Upper lobe of left lung (tissue), 6 donors: Measurements from ENCODE around the gene GALNT10. TPM values are rescaled to one million over a fixed set of nuclear protein-coding genes. Genes with fewer than 3 reads are reported as not detected.

Experiments
- ATAC-seq, 2 donors: fragments of 200-7000 bp; cut with Tn5 transposase; one replicate each; pipeline ENCODE4 v1.9.1; 2022; ENCODE audit warnings: mild to moderate bottlenecking in 2 of 2, moderate library complexity in 2 of 2; ENCODE audit not compliant: low FRiP score in 2 of 2
- DNase-seq, 2 donors: peaks; one replicate each; pipeline ENCODE4 v3.0.0-alpha.2; 2019 to 2020
- H3K27ac ChIP-seq, 4 donors: fragments of 200-600 bp; sonication (generic); one replicate each; pipeline ENCODE4 v1.5.1; 2016 to 2019
- H3K27me3 ChIP-seq, 4 donors: fragments of 200-600 bp; sonication (generic); one replicate each; pipeline ENCODE4 v1.5.1; 2017 to 2019
- H3K36me3 ChIP-seq, 4 donors: fragments of 200-600 bp; sonication (generic); one replicate each; pipeline ENCODE4 v1.5.1; 2016 to 2019
- H3K4me1 ChIP-seq, 4 donors: fragments of 200-600 bp; sonication (generic); one replicate each; pipeline ENCODE4 v1.5.1; 2018 to 2019
- H3K4me3 ChIP-seq, 4 donors: fragments of 200-600 bp; sonication (generic); one replicate each; pipeline ENCODE4 v1.5.1; 2017 to 2019; ENCODE audit warnings: mild to moderate bottlenecking in 2 of 4, moderate library complexity in 1 of 4
- H3K9me3 ChIP-seq, 4 donors: fragments of 200-600 bp; sonication (generic); one replicate each; pipeline ENCODE4 v1.5.1; 2018 to 2019
- EP300 ChIP-seq, 4 donors: sonication (generic); formaldehyde crosslinking; IDR thresholded peaks; one replicate each; pipeline ENCODE4 v1.5.1; 2017; ENCODE audit warnings: antibody characterized with exemption in 4 of 4, control low read depth in 2 of 4
- POLR2A ChIP-seq, 4 donors: fragments of 450-650 bp; IDR thresholded peaks; one replicate each; pipeline ENCODE4 v1.5.1; 2016 to 2017; ENCODE audit warnings: antibody characterized with exemption in 4 of 4, mild to moderate bottlenecking in 2 of 4
- POLR2AphosphoS5 ChIP-seq, 2 donors: sonication (generic); formaldehyde crosslinking; IDR thresholded peaks; one replicate each; pipeline ENCODE4 v1.5.1; 2017; ENCODE audit warnings: antibody characterized with exemption in 2 of 2
- WGBS, 2 donors: methylation state at CpG; one replicate each; pipeline ENCODE4 v1.1.5; 2017 to 2018; 5-methylcytosine and 5-hydroxymethylcytosine counted together
- total RNA-seq, 6 donors: library from RNA; depleted of rRNA in 4 of 6; stranded (reverse); fragments of >200 nt in 4 of 6; gene quantifications; one replicate each; pipeline versions ENCODE4 v1.1.0 to v1.2.1, GENCODE V29; 2016 to 2021
- TF ChIP-seq, protein P1 (sequence below), 6 experiments: fragments of 450-650 bp in 4 of 6; fragments of 200-600 bp in 2 of 6; sonication (generic) in 2 of 6; IDR thresholded peaks; one replicate each; pipeline ENCODE4 v1.5.1; 2016 to 2019; ENCODE audit warnings: antibody characterized with exemption in 6 of 6
- donor health status: DM: no; HTN: no; CAD: no; lungs with moderate emphysema.
- donor health status: DM: no; HTN: yes; CAD: no; lungs with severe emphysema.

GALNT10 gene
- total RNA-seq, 6 donors from 2014 or later: 38.6 to 118 (median 66.4) TPM

DNA sequence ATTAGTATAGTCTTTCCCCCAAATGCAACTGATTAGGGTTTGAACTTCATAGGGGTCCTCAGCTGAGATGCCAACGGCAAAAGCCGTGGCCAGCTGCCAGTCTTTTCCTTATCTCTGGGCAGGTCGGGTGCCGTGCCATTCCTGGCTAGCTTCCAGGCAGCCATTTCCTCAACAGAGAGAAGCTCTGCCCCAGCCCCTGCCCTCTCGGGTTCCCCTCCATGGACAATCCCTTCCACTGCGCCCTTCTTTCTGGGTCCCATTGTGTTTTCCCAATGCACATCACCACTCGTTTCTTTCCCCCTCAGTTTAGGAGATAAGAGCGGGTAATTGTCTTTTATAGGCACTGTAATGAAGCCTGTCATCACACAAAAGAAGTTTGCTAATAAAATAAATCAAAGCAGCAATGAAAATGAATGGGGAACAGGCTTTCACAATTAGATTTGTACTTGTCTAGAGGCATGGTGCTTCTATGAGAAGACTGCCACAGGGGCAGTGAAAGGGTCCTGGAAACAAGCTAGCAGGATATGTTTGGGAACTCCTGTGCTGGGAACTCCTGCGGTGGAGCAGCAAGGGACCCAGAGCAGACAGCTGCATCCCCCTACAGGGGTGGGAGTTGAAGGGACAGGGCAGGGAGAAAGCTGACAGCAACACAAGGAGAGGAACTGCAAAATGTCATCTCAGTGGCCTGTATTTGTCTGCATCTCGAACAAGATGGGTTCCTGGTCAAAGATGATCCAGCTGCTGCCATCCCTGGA is 207.3 kb downstream of the GALNT10 start:
- Histone ChIP-seq H3K4me1 (peaks cover 0 to 8% (median 4%) of the 10 kb centered on the region in 4 donors), H3K27me3 (no peaks in the 10 kb centered on the region), H3K36me3 (peaks cover 0 to 10% (median 6%) of the 10 kb centered on the region in 4 donors), H3K4me3 (no peak overlapping the region), H3K9me3 (no peaks in the 10 kb centered on the region), H3K27ac (no peak overlapping the region)
- TF ChIP-seq, protein P1, sequence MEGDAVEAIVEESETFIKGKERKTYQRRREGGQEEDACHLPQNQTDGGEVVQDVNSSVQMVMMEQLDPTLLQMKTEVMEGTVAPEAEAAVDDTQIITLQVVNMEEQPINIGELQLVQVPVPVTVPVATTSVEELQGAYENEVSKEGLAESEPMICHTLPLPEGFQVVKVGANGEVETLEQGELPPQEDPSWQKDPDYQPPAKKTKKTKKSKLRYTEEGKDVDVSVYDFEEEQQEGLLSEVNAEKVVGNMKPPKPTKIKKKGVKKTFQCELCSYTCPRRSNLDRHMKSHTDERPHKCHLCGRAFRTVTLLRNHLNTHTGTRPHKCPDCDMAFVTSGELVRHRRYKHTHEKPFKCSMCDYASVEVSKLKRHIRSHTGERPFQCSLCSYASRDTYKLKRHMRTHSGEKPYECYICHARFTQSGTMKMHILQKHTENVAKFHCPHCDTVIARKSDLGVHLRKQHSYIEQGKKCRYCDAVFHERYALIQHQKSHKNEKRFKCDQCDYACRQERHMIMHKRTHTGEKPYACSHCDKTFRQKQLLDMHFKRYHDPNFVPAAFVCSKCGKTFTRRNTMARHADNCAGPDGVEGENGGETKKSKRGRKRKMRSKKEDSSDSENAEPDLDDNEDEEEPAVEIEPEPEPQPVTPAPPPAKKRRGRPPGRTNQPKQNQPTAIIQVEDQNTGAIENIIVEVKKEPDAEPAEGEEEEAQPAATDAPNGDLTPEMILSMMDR (IDR thresholded peaks at IDR 0.05): no peak
- TF ChIP-seq POLR2AphosphoS5 (IDR thresholded peaks at IDR 0.05) (no peak), POLR2A (IDR thresholded peaks at IDR 0.05) (no peak), EP300 (IDR thresholded peaks at IDR 0.05) (no peak)
- peak in 1 of 2 donors; percentile 37 for DNase-seq
- WGBS, 2 donors: 38 to 44% methylated on average over 10 of the region's 10 CpGs
- no peak for ATAC-seq

DNA sequence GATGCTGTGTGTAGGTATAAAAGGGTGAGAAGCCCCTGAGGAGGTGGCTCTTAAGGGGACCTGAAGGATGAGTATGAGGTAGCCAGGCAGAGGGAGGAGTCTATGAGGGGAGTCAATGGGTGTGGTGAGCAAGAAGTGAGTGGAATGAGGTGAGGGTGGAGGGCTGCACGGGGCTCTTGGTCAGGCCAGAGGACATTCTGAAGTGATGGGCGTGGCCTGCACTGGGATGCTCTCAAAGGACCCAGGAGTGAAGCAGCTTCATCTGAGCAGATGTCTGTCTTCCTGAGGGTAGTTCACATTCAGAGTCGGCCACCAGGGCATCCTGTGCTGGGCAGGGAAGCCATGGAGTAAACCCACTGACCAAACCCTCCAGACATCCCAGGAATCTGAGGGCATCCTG is 210.1 kb downstream of the GALNT10 start:
- no peak for ATAC-seq

DNA sequence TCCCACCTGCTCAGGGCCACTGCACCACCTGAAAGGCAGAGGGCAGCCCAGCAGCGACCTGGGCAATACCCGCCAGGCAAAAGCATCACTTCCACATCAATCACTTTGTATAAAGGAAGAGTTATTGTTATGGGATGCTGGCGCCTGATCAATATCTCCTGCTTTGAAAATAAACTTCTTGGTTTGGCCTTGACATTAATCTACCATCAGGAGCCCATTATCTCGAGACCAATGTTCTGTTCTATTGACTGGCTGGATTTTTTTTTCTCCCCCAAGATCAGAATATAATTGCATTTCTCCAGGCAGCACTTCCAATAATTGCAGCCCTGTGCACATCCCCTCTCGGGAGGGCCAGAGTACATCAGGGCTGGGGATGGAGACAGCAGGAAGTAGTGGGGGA is 210.8 kb downstream of the GALNT10 start:
- no peak for TF ChIP-seq EP300 (IDR thresholded peaks at IDR 0.05)
- TF ChIP-seq, protein P1 (IDR thresholded peaks at IDR 0.05): no peak
- TF ChIP-seq POLR2AphosphoS5 (IDR thresholded peaks at IDR 0.05): no peak
- Histone ChIP-seq H3K4me3 (no peak overlapping the region), H3K27me3 (no peaks in the 10 kb centered on the region), H3K9me3 (no peaks in the 10 kb centered on the region), H3K27ac (no peak overlapping the region), H3K36me3 (peaks cover 0 to 2% (median 0%) of the 10 kb centered on the region in 4 donors), H3K4me1 (peaks cover 8 to 18% (median 12%) of the 10 kb centered on the region in 4 donors)
- WGBS, 2 donors: 70 to 74% methylated on average over 5 of the region's 5 CpGs
- DNase-seq (no peak), ATAC-seq (no peak)

More for the DNA sequence above, 210.1 kb downstream of the GALNT10 start:
- Histone ChIP-seq H3K36me3 (peaks cover 0 to 2% (median 0%) of the 10 kb centered on the region in 4 donors), H3K4me3 (no peak overlapping the region), H3K27ac (no peak overlapping the region), H3K4me1 (peaks cover 8 to 18% (median 12%) of the 10 kb centered on the region in 4 donors), H3K27me3 (no peaks in the 10 kb centered on the region), H3K9me3 (no peaks in the 10 kb centered on the region)
- DNase-seq: no peak
- WGBS, 2 donors: 68 to 73% methylated on average over 3 of the region's 3 CpGs
- TF ChIP-seq EP300 (IDR thresholded peaks at IDR 0.05): no peak
- TF ChIP-seq POLR2AphosphoS5 (IDR thresholded peaks at IDR 0.05): no peak
- no peak for TF ChIP-seq POLR2A (IDR thresholded peaks at IDR 0.05)
- TF ChIP-seq, protein P1 (IDR thresholded peaks at IDR 0.05): no peak

DNA sequence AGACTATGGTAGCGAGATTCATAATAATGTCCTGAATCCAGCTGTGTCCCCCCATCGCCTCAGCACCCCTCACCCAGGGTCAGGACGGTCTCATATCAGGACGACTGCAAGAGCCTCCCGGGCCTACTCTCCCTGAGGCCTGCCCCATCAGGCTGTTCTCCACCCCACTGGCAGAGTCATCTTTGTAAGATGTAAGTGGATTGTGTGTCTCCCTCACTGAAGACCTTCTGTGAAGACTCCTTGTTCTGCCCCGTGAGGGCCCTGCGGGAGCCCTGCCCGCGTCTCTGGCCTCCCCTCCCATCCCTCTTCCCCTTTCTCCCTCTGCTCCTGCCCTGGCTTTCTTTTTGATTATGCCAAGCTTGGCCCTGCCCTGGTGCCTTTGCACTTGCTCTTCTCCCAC is 211.4 kb downstream of the GALNT10 start:
- no peaks in the 10 kb centered on the region for H3K27me3 ChIP-seq
- peaks cover 8 to 18% (median 12%) of the 10 kb centered on the region in 4 donors for H3K4me1 ChIP-seq
- no peak for DNase-seq
- H3K36me3 ChIP-seq: peaks cover 0 to 2% (median 0%) of the 10 kb centered on the region in 4 donors
- TF ChIP-seq EP300 (IDR thresholded peaks at IDR 0.05) (no peak), POLR2A (IDR thresholded peaks at IDR 0.05) (no peak), POLR2AphosphoS5 (IDR thresholded peaks at IDR 0.05) (no peak)
- TF ChIP-seq, protein P1 (IDR thresholded peaks at IDR 0.05): no peak
- 88 to 97% methylated on average over 9 of the region's 9 CpGs for WGBS, 2 donors
- no peak for ATAC-seq
- H3K9me3 ChIP-seq: no peaks in the 10 kb centered on the region
- H3K27ac ChIP-seq: no peak overlapping the region
- no peak overlapping the region for H3K4me3 ChIP-seq
